Upper lobe of left lung (tissue), 4 donors: ENCODE results near the gene MAP3K14.

Experiments used
- EP300 ChIP-seq, 4 donors: sonication (generic); formaldehyde crosslinking; IDR thresholded peaks; one replicate each; pipeline ENCODE4 v1.5.1; 2017; ENCODE audit warnings: antibody characterized with exemption in 4 of 4, control low read depth in 2 of 4
- POLR2AphosphoS5 ChIP-seq, 2 donors: sonication (generic); formaldehyde crosslinking; IDR thresholded peaks; one replicate each; pipeline ENCODE4 v1.5.1; 2017; ENCODE audit warnings: antibody characterized with exemption in 2 of 2
- TF ChIP-seq, protein P1 (sequence below), 6 experiments: fragments of 450-650 bp in 4 of 6; fragments of 200-600 bp in 2 of 6; sonication (generic) in 2 of 6; IDR thresholded peaks; one replicate each; pipeline ENCODE4 v1.5.1; 2016 to 2019; ENCODE audit warnings: antibody characterized with exemption in 6 of 6

DNA sequence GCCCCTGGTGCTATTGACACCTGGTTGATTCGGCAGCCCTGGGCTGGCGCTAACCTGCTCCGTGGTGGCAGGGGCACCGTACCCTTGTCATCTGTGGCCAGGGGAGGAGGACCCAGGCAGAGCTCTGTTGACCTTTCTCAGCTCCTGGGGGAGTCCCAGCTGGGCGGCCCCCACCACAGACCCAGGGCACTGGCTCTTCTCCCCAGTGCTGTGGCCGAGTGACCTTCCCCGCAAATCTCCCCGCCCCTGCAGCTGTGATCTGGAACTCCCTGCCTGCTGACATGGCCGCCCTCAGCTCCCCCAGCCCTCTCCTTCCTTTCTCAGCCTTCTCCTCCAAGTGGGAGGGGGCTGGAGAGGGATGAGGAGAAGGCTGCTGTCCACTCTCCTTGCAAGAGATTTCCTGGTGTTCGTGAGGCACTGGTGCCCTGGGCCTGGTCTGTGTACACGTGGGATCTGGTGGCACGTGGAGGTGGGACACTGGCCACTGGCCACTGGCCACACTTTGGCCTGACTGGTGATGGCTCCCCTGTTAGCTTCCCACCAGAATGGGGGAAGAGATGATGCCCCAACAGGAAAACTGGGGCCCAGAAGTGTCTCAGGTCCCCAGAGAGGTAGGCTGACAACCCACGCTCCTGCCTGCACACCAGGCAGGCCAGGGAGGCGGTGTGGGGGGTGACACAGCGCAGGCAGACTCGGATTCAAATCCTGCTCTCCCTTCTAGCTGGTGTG is 87.0 kb downstream of the MAP3K14 start:
- TF ChIP-seq POLR2AphosphoS5 (IDR thresholded peaks at IDR 0.05) (no peak), EP300 (IDR thresholded peaks at IDR 0.05) (no peak)
- TF ChIP-seq, protein P1, sequence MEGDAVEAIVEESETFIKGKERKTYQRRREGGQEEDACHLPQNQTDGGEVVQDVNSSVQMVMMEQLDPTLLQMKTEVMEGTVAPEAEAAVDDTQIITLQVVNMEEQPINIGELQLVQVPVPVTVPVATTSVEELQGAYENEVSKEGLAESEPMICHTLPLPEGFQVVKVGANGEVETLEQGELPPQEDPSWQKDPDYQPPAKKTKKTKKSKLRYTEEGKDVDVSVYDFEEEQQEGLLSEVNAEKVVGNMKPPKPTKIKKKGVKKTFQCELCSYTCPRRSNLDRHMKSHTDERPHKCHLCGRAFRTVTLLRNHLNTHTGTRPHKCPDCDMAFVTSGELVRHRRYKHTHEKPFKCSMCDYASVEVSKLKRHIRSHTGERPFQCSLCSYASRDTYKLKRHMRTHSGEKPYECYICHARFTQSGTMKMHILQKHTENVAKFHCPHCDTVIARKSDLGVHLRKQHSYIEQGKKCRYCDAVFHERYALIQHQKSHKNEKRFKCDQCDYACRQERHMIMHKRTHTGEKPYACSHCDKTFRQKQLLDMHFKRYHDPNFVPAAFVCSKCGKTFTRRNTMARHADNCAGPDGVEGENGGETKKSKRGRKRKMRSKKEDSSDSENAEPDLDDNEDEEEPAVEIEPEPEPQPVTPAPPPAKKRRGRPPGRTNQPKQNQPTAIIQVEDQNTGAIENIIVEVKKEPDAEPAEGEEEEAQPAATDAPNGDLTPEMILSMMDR (IDR thresholded peaks at IDR 0.05), result no peak
